Measurements from ENCODE around the gene BCAS3.
"Not testable (repeated sequence)": the region's sequence is repeated elsewhere in the genome, so short reads cannot be mapped to it uniquely, and the experiment has no call there.

BCAS3 gene

DNA sequence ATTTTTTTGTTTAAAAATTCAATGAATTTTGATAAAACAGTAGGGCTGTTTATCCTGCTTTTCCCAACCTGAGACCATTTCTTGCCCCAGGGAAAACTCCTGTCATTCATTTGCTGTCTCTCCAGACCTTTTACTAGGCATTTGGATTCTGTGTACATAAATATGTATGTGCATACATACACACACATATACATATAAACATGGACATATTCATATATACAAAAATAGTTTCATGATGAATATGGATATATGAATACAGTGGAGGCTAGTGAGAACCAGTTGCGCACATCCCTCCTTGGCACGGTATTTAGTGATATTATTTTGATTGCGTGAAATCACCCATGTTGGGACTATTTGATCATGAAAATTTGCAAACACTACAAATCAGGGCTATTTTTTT lies 269.9 kb downstream of the BCAS3 start:
- DNase-seq: no peak

- no peak for DNase-seq
Measured at GRCh38 chr17:60952747-60953146, 275.1 kb downstream of the BCAS3 start.

DNA sequence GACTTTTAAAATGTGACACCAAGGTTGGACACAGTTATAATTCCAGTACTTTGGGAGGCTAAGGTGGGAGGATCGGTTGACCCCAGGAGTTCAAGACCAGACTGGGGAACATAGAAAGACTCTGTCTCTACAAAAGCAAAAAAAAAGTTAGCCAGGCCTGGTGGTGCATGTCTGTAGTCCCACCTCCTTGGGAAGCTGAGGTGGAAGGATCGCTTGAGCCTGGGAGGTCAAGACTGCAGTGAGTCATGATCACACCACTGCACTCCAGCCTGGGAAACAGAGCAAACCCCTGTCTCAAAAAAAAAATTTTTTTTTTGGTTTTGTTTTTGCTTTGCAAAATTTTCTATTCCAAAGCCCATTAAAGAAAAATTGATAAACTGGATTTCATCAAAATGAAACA lies 281.4 kb downstream of the BCAS3 start:
- DNase-seq: no peak

- DNase-seq: no peak
Measured at GRCh38 chr17:60959696-60960095, 282.0 kb downstream of the BCAS3 start.

DNA sequence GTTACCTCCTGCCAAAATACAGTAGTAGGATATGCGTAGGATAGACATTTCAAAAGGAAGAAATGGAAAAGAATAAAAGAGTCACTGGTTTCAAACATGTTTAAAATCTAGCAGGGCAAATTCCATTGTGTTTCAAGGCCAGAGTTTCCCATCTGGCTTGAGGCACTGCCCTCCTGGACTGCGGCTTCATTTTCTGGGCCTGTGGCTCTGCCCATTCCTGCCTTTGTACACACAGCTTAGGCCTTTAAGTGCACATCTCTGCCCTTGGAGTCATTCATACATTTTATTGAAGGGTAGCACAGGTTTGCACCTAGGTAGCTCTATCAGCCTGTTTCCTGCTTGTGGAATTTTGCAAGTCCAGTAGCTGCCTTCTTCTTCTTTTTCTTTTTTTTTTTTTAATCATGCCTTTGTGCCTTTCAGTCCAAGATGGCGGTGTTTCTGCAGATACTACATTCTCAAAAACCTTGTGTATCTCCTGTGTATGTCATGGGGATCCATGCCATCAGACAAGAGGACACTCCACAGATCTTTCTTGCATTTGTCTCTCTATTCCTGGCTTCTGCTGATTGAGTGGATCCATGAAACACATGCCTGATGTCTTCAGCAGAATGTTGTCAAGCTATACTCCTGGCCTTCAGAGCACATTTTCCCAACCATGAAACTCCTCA lies 282.9 kb downstream of the BCAS3 start:
- no peak for DNase-seq

DNA sequence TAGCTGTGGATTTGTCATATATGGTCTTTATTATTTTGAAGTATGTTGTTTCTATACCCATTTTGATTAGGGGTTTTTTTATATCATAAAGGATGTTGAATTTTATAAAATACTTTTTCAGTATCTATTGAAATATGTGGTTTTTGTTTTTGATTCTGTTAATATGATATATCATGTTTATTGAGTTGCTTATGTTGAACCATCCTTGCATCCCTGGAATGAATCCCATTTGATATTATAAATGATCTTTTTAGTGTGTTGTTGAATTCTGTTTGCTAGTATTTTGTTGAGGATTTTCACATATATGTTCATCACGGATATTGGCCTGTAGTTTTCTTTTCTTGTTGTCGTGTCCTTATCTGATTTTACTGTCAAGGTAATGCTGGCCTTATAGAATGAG lies 286.5 kb downstream of the BCAS3 start:
- DNase-seq: no peak

GRCh38 chr17:60968266-60968665 lies 290.6 kb downstream of the BCAS3 start:
- DNase-seq: no peak

DNA sequence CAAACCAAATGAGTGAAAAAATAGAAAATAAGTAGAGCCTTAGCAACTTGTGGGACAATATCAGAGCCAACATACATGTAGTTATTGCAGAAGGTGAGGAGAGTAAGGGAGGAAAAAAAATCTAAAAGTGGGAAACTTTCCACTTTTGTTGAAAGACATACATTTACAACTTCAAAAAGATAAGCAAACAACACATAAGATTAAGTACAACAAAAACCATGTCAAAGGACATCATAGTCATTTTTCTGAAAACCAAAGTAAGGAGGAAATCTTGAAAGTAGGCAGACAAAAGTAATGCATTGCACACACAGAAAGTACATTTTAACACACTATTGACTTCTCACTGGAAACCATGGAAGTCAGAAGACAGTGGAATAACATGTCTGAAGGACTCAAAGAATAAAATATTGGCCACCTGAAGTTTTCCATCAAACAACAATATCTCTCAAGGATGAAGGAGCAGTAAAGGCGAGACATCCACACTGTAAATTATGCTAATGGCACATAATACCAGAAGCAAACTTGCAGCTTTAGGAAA lies 291.9 kb downstream of the BCAS3 start:
- DNase-seq: no peak

- no peak for DNase-seq
Measured at GRCh38 chr17:60970741-60971140, 293.1 kb downstream of the BCAS3 start.

DNA sequence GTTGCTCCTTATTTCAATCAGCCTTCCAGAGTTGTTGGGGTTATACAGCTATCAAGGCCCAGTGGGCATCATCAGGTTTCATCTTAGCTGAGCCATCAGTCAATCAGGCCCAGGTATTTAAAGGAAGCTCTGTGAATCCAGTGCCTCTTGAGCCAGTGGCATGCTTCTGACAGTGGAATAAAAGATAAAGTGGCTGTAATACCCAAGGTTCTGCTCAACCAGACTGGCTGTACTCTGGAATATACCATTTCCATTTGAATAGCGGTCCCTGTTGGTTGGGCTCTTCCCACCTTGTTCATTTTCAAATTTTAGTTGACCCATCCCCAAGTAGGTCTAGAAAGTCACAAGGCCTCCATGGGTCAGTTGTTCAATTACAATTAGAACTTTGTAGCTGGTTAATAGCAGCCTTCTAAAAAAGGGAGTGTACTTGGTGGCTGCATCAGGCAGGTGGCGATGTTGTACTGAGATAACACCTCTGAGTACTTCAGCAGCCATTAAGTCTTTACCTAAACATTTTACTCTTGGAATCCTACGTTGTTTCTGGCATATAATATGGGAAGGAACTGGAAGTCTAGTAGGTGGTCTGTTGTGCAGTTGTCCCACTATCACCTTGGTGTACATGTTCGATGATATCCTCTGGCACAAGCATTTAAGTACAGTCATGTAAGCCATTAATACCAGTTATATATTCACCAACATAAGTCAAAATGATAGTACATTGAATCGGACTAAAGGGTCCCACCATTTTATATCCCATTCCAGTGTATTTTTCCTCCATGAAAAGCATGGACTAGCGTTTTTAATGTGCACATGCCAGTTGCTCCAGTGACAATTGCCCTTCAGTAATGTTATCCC lies 294.1 kb downstream of the BCAS3 start:
- DNase-seq: no peak

- DNase-seq: not testable (repeated sequence)
Measured at GRCh38 chr17:60976861-60977260, 299.2 kb downstream of the BCAS3 start.

DNA sequence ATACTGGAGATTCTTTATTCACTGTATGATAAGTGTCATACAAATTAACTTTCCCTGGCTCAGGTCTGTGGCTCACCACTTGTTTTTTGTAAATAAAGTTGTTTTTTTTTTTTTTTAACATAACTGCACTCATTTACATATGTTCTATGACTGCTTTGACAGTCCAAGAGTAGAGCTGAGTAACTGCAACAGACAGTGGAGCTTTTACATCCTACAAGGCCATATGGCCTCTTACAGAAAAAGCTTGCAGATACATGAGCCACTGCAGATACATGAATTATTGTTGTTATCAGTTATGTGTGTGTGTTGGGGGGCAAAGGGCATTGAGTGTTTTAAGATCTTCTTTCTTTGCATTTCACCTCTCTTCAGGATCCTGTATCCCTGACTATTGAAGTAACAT lies 311.7 kb downstream of the BCAS3 start:
- DNase-seq: no peak

GRCh38 chr17:60989846-60990245 lies 312.2 kb downstream of the BCAS3 start:
- no peak for DNase-seq

DNA sequence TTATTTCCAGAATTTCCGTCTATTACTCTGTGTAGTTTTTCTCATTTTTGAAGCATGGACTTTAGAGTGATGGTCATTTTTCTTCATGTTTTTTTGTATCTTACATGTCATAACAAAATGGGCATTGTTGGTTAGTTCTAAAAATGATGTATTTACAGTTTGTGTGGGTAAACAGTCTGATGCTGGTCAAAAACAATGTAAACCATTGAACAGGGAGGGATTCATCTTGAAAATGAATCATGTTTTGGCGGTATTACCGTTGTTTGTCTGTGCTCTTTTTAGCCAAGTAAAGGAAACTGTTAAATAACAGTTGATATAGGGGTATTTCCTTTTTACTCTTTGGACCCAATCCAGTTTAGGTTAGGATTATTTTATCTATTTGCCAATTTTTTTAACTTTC lies 315.8 kb downstream of the BCAS3 start:
- no peak for DNase-seq

DNA sequence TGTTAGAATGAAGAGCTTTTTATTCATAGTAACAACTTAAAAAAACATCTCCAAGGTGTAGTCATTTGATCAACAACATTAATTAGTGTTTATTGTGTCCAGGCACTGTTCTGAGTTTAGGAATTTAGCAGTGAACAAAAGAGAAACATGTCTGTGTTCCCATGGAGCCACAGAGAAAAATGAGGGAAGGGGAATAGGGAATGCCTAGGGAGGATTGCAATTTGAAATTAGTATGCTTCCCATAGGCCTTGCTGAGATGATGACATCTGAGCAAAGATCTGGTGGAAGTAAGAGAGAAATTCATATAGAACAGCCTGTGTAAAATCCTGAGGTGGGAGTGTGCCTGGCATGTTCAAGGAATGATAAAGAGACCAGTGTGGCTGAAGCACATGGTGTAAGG lies 318.0 kb downstream of the BCAS3 start:
- no peak for DNase-seq

DNA sequence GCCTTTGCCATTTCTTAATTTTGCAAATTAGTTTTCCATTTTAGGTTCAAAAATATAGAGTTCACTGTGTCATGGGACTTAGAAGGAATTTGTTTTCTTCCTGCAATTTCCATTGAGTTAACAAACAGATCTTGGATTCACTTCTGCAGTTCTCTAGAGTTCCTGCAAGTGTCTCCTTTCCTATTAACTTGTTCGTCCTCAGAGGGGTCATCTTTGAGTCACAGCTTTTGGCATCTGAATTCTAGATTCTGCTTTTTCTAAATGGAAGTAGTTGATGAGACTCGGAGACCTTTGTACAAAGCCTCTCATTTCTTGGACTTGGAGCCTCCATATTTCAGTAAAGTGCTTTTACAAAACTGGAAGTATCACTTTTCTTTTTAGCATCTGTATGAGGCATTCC lies 323.3 kb downstream of the BCAS3 start:
- DNase-seq: no peak

- no peak for DNase-seq
Measured at GRCh38 chr17:61002316-61002736, 324.7 kb downstream of the BCAS3 start.

DNA sequence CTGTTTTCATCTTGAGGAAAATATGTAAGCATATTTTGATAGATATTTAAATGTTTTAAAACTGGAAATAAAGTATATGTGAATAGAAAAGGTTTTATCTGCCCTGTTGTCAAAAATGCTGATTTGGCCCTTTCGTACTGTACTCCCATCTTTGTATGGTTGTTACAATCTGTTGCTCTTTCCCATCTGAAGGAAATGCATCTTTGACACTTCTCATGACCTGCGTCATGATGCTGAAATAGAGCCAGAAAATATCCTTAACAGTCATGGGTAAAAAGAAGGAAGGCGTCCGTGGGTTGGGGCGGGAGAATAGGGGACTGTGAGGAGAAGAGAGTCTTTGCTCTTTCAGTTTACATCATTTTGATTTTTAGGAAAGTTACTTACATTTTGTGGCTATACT lies 327.7 kb downstream of the BCAS3 start:
- DNase-seq: no peak

- DNase-seq: not testable (repeated sequence)
Measured at GRCh38 chr17:61005958-61006357, 328.3 kb downstream of the BCAS3 start.

DNA sequence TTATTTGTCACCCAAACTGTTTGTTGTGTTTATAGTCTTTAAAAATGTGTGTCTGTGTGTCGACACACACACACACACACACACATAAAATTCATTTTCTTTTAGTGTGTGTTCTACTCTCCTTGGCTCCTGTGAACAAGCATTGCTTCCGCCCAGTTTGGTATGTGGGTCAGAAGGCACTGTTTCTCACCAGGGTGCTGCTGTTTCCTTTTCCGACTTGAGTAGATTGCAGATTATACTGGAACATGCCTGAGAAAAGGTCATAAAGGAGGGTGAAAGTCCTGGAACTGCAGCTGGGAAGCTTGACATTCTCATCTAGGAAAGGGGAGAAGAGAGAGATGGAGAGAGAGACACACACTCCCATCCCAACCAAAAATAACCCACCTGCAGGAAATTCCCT lies 330.3 kb downstream of the BCAS3 start:
- no peak for DNase-seq

DNA sequence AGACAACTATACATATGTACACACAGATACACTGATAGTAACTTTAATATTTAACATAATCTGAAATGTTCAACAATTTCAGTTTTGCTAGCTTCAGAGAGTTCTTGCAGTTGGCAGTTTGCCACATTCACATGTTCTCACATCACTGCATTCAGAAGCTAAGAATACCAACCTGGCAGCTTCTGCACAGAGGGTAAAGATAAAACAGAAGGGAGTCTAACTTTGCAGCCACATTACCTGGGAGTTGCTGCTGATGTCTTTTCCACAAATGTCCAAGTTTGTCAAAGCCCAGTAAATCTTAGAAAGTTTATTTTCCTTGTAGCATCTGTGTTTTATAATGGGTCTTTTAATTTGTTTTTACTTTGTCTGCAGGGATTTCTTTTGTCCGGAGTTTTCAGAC lies 332.0 kb downstream of the BCAS3 start:
- no peak for DNase-seq

DNA sequence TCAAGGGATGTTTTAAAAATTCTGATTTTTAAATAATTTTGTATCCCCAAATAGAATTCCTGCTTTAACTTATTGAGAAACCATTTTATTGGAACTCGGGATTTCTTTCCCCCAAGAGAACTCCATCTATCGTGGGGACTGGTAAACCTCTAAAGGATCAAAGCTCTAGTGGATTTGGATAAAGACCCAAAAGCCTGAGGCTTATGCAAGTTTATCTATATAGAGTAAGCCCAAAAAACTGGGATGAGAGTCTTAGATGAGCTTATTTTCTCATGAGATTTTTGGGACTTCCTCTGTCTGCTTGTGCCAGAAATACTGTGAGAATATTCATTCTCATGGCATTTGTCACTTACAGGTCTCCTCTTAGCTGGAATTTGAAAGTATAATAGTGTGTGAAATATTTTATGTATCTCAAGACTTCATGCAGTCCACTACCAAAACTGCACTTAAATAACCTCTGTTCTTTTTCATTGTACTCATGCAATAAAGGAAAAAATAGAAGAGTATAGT lies 333.1 kb downstream of the BCAS3 start:
- DNase-seq: no peak

DNA sequence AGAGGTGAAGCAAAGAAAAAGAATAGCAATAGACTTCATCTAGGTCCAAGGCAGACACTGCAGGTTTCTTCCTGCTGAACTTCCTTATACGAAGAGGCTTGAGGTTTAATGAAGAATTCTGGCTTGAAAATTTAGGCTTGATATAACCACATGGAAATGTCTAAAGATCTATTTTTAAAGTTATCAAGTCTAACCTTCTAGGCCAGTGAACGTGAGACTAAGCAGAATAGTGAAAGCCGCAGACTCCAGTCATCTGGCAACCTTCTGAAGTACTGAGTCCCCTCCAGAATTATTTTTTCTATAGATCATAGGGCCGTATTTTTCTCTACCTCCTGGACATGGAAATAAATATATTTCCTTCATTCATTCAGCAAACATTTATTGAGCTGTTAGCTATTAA lies 333.6 kb downstream of the BCAS3 start:
- DNase-seq: no peak

DNA sequence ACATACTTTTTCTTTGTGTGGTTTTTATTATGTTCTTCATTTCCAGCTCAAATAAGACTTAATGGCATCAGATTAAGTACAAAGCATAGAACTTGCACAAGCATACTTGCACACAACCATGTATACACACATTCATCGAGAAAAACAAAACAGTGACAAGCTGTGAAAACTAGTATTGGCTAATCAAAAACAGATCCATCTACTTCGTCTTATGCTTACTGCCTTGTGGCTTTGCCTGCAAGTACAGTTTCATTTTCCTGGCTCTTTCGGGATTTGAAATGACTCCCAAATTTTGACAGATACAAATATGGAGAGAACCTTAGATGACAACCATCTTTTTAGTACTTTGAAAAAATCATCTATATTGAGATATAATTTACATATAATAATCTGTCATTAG lies 338.3 kb downstream of the BCAS3 start:
- no peak for DNase-seq
